ENCODE measurements around the gene UNC119B. TPM values are rescaled to one million over a fixed set of nuclear protein-coding genes. Genes with fewer than 3 reads are reported as not detected.

UNC119B gene
- total and polyA plus RNA-seq, 4 donors, result 3.8 to 24.8 (median 11.8) TPM

DNA sequence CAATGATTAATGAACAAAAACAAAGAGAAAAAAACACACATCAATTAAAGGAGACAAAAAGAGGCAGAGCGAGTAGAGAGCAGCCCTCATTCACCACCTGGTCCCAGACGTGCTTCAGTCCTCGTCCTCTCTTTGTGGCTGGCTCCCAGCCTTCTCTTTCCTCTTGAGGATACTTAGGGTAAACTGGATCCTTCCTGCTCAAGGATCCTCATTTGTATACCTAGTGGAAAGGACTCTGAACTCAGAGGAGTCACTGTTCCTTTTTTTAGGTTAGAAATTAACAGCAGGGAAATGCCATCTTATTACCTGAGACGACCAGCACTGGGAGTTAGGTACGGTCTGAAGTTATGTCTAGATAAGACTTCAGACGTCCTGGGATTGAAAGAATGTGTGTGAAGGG is 13.6 kb upstream of the UNC119B start (continued):
- no peak for TF ChIP-seq RXRA (IDR thresholded peaks at IDR 0.05)
- TF ChIP-seq GABPA (IDR thresholded peaks at IDR 0.05 in 1 of 2, conservative IDR thresholded peaks at IDR 0.05 in 1 of 2), result no peak

DNA sequence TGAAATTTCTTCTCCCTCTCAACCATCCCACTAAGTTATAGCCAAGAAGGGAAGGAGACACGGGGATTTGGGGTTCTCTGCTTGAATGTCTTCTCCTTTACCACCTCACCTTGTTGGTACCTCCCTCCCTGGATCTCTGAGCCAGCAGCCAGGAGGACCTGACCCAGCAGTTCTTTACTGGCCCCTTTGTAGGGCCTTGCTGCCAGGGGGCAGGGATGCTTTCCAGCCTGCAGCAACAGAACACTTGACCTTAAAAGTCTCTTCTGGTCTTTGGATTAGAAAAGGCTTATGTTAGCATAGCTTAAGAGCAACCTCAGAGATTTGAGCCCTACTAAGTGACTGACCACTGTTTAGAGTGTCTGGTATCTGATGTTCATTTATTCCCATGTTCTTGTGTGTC is 12.9 kb upstream of the UNC119B start:
- TF ChIP-seq JUND (IDR thresholded peaks at IDR 0.05) (no peak), FOXA1 (IDR thresholded peaks at IDR 0.05) (no peak), FOXA2 (IDR thresholded peaks at IDR 0.05) (no peak), SP1 (IDR thresholded peaks at IDR 0.05) (no peak), TAF1 (conservative IDR thresholded peaks at IDR 0.05) (no peak), HNF4A (conservative IDR thresholded peaks at IDR 0.05) (no peak), HNF4G (IDR thresholded peaks at IDR 0.05) (no peak), ZBTB33 (IDR thresholded peaks at IDR 0.05) (no peak), EGR1 (IDR thresholded peaks at IDR 0.05; ENCODE audit: low read depth in 2 of 2) (no peak), YY1 (IDR thresholded peaks at IDR 0.05) (no peak), RAD21 (IDR thresholded peaks at IDR 0.05) (no peak), NR2F2 (IDR thresholded peaks at IDR 0.05) (no peak), RXRA (IDR thresholded peaks at IDR 0.05) (no peak)
- TF ChIP-seq, protein P1, sequence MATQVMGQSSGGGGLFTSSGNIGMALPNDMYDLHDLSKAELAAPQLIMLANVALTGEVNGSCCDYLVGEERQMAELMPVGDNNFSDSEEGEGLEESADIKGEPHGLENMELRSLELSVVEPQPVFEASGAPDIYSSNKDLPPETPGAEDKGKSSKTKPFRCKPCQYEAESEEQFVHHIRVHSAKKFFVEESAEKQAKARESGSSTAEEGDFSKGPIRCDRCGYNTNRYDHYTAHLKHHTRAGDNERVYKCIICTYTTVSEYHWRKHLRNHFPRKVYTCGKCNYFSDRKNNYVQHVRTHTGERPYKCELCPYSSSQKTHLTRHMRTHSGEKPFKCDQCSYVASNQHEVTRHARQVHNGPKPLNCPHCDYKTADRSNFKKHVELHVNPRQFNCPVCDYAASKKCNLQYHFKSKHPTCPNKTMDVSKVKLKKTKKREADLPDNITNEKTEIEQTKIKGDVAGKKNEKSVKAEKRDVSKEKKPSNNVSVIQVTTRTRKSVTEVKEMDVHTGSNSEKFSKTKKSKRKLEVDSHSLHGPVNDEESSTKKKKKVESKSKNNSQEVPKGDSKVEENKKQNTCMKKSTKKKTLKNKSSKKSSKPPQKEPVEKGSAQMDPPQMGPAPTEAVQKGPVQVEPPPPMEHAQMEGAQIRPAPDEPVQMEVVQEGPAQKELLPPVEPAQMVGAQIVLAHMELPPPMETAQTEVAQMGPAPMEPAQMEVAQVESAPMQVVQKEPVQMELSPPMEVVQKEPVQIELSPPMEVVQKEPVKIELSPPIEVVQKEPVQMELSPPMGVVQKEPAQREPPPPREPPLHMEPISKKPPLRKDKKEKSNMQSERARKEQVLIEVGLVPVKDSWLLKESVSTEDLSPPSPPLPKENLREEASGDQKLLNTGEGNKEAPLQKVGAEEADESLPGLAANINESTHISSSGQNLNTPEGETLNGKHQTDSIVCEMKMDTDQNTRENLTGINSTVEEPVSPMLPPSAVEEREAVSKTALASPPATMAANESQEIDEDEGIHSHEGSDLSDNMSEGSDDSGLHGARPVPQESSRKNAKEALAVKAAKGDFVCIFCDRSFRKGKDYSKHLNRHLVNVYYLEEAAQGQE (IDR thresholded peaks at IDR 0.05), result no peak
- TF ChIP-seq, protein P2, sequence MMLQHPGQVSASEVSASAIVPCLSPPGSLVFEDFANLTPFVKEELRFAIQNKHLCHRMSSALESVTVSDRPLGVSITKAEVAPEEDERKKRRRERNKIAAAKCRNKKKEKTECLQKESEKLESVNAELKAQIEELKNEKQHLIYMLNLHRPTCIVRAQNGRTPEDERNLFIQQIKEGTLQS (IDR thresholded peaks at IDR 0.05), result no peak
- TF ChIP-seq, protein P3, sequence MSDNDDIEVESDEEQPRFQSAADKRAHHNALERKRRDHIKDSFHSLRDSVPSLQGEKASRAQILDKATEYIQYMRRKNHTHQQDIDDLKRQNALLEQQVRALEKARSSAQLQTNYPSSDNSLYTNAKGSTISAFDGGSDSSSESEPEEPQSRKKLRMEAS (IDR thresholded peaks at IDR 0.05), result no peak
- TF ChIP-seq, protein P4, sequence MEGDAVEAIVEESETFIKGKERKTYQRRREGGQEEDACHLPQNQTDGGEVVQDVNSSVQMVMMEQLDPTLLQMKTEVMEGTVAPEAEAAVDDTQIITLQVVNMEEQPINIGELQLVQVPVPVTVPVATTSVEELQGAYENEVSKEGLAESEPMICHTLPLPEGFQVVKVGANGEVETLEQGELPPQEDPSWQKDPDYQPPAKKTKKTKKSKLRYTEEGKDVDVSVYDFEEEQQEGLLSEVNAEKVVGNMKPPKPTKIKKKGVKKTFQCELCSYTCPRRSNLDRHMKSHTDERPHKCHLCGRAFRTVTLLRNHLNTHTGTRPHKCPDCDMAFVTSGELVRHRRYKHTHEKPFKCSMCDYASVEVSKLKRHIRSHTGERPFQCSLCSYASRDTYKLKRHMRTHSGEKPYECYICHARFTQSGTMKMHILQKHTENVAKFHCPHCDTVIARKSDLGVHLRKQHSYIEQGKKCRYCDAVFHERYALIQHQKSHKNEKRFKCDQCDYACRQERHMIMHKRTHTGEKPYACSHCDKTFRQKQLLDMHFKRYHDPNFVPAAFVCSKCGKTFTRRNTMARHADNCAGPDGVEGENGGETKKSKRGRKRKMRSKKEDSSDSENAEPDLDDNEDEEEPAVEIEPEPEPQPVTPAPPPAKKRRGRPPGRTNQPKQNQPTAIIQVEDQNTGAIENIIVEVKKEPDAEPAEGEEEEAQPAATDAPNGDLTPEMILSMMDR (IDR thresholded peaks at IDR 0.05; ENCODE audit: low read depth, low read length, missing input control), result no peak
- no peak overlapping the region for H3K4me3 ChIP-seq (ENCODE audit: low read depth in 1 of 3, low read length in 3 of 3)
- H3K9ac ChIP-seq (ENCODE audit: low read depth in 1 of 2, low read length in 2 of 2), result no peak overlapping the region
- no peak overlapping the region for H3K27ac ChIP-seq (ENCODE audit: low read depth in 1 of 2, low read length in 2 of 2)
- no peaks in the 10 kb centered on the region for H3K9me3 ChIP-seq (ENCODE audit: control insufficient read depth in 4 of 4, low read length in 3 of 4)
- WGBS, result 96% methylated on average over 1 of the region's 1 CpG
- DNase-seq (ENCODE audit: low spot score), result no peak
- peaks cover 14 to 65% (median 56%) of the 10 kb centered on the region in 4 donors for H3K36me3 ChIP-seq (ENCODE audit: control insufficient read depth in 4 of 4, insufficient read depth in 3 of 4, low read depth in 1 of 4, low read length in 3 of 4)
- peaks cover 3 to 12% (median 8%) of the 10 kb centered on the region in 4 donors for H3K4me1 ChIP-seq (ENCODE audit: control insufficient read depth in 4 of 4, insufficient read depth in 4 of 4, low read length in 3 of 4)
- no peaks in the 10 kb centered on the region for H3K27me3 ChIP-seq (ENCODE audit: control insufficient read depth in 4 of 4, insufficient read depth in 4 of 4, low read length in 3 of 4)

Data from liver (tissue), 9 donors.